Mammary epithelial cell (primary cell): ENCODE data around the gene CHKA.

ENCODE experiments used
- CTCF ChIP-seq, 2 donors: IDR thresholded peaks in 1 of 2; conservative IDR thresholded peaks in 1 of 2; 2 replicates each; pipeline ENCODE4 v1.5.1; 2011 to 2012; ENCODE audit warnings: inconsistent platforms in 2 of 2, low read length in 2 of 2, mild to moderate bottlenecking in 2 of 2, control low read depth in 1 of 2, low read depth in 1 of 2; ENCODE audit not compliant: insufficient read depth in 1 of 2; ENCODE audit errors: extremely low read depth in 1 of 2
- EZH2 ChIP-seq: IDR thresholded peaks from 2 replicates; pipeline ENCODE4 v1.6.1; 2012; ENCODE audit warnings: low read length, inconsistent platforms, borderline replicate concordance

- TF ChIP-seq CTCF (conservative IDR thresholded peaks at IDR 0.05 in 1 of 2, IDR thresholded peaks at IDR 0.05 in 1 of 2; ENCODE audit: extremely low read depth in 1 of 2, insufficient read depth in 1 of 2, low read depth in 1 of 2, low read length in 2 of 2) = no peak
- no peak for TF ChIP-seq EZH2
Observed at GRCh38 chr11:68036717-68037239, 84.4 kb downstream of the CHKA start.
